ENCODE data around the gene BNIP5.

DNA sequence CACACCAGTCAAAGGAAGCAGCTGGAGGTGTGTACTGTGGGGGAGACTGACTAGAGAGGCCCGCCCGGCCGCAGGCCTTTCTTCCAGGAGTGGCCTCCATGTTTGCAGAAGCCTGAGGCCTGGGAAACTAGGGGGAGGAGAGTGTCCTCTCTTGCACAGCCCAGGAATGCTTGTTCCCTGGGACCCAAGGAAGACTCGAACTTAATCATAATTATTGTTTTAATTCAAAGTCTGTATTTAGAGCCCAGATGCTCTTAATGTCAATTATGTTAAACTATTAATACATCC is 23.1 kb downstream of the BNIP5 start:
- TF ChIP-seq, protein P1, sequence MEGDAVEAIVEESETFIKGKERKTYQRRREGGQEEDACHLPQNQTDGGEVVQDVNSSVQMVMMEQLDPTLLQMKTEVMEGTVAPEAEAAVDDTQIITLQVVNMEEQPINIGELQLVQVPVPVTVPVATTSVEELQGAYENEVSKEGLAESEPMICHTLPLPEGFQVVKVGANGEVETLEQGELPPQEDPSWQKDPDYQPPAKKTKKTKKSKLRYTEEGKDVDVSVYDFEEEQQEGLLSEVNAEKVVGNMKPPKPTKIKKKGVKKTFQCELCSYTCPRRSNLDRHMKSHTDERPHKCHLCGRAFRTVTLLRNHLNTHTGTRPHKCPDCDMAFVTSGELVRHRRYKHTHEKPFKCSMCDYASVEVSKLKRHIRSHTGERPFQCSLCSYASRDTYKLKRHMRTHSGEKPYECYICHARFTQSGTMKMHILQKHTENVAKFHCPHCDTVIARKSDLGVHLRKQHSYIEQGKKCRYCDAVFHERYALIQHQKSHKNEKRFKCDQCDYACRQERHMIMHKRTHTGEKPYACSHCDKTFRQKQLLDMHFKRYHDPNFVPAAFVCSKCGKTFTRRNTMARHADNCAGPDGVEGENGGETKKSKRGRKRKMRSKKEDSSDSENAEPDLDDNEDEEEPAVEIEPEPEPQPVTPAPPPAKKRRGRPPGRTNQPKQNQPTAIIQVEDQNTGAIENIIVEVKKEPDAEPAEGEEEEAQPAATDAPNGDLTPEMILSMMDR (IDR thresholded peaks at IDR 0.05): no peak
- TF ChIP-seq POLR2A (IDR thresholded peaks at IDR 0.05; ENCODE audit: low read depth): no peak

Data from esophagus muscularis mucosa (tissue), 3 donors.